Liver (tissue), 9 donors: ENCODE data around the gene TRMT2A. TPM values are rescaled to one million over a fixed set of nuclear protein-coding genes. Genes with fewer than 3 reads are reported as not detected.

Source experiments
- DNase-seq: peaks from one replicate; pipeline ENCODE4 v3.0.0-alpha.2; 2017; ENCODE audit warnings: low spot score
- H3K27ac ChIP-seq, 2 donors: one replicate each; pipeline ENCODE4 v1.7.0; 2013; ENCODE audit warnings: inconsistent platforms in 2 of 2, low read length in 2 of 2, control low read depth in 1 of 2, low read depth in 1 of 2, mild to moderate bottlenecking in 1 of 2
- H3K27me3 ChIP-seq, 4 donors: one replicate each; pipeline versions ENCODE4 v1.6.1 to v1.7.0; 2013; ENCODE audit warnings: low read length in 3 of 4, inconsistent platforms in 1 of 4, mild to moderate bottlenecking in 1 of 4, moderate library complexity in 1 of 4; ENCODE audit not compliant: control insufficient read depth in 4 of 4, insufficient read depth in 4 of 4
- H3K36me3 ChIP-seq, 4 donors: one replicate each; pipeline versions ENCODE4 v1.6.1 to v1.7.0; 2013; ENCODE audit warnings: low read length in 3 of 4, mild to moderate bottlenecking in 3 of 4, low read depth in 1 of 4, moderate library complexity in 1 of 4; ENCODE audit not compliant: control insufficient read depth in 4 of 4, insufficient read depth in 3 of 4
- H3K4me1 ChIP-seq, 4 donors: one replicate each; pipeline versions ENCODE4 v1.6.1 to v1.7.0; 2013; ENCODE audit warnings: low read length in 3 of 4, mild to moderate bottlenecking in 3 of 4, moderate library complexity in 1 of 4; ENCODE audit not compliant: control insufficient read depth in 4 of 4, insufficient read depth in 4 of 4
- H3K4me3 ChIP-seq, 3 donors: one replicate each; pipeline versions ENCODE4 v1.6.1 to v1.7.0; 2013; ENCODE audit warnings: low read length in 3 of 3, control low read depth in 1 of 3, low read depth in 1 of 3, mild to moderate bottlenecking in 1 of 3
- H3K9ac ChIP-seq, 2 donors: one replicate each; pipeline ENCODE4 v1.7.0; 2013; ENCODE audit warnings: low read length in 2 of 2, mild to moderate bottlenecking in 2 of 2, moderate library complexity in 2 of 2, control low read depth in 1 of 2, low read depth in 1 of 2
- H3K9me3 ChIP-seq, 4 donors: one replicate each; pipeline versions ENCODE4 v1.6.1 to v1.7.0; 2013; ENCODE audit warnings: low read length in 3 of 4; ENCODE audit not compliant: control insufficient read depth in 4 of 4
- EGR1 ChIP-seq, 2 donors: IDR thresholded peaks; 2 replicates each; pipeline ENCODE4 v1.6.1; 2016 to 2018; ENCODE audit warnings: antibody characterized with exemption in 2 of 2, low read depth in 2 of 2
- FOXA1 ChIP-seq: IDR thresholded peaks from 2 replicates; pipeline ENCODE4 v1.6.1; 2016; ENCODE audit warnings: antibody characterized with exemption
- FOXA2 ChIP-seq: IDR thresholded peaks from 2 replicates; pipeline ENCODE4 v1.6.1; 2016; ENCODE audit warnings: antibody characterized with exemption
- GABPA ChIP-seq, 2 donors: IDR thresholded peaks in 1 of 2; conservative IDR thresholded peaks in 1 of 2; 2 replicates each; pipeline ENCODE4 v1.6.1; 2016; ENCODE audit warnings: antibody characterized with exemption in 2 of 2, mild to moderate bottlenecking in 1 of 2, moderate library complexity in 1 of 2
- HNF4A ChIP-seq, 2 donors: conservative IDR thresholded peaks; 2 replicates each; pipeline ENCODE4 v1.6.1; 2016; ENCODE audit warnings: antibody characterized with exemption in 2 of 2, mild to moderate bottlenecking in 2 of 2
- HNF4G ChIP-seq: IDR thresholded peaks from 2 replicates; pipeline ENCODE4 v1.6.1; 2016; ENCODE audit warnings: antibody characterized with exemption
- JUND ChIP-seq, 2 donors: IDR thresholded peaks; 2 replicates each; pipeline ENCODE4 v1.6.1; 2016; ENCODE audit warnings: antibody characterized with exemption in 2 of 2
- NR2F2 ChIP-seq: IDR thresholded peaks from 2 replicates; pipeline ENCODE4 v1.6.1; 2016; ENCODE audit warnings: antibody characterized with exemption
- RAD21 ChIP-seq, 2 donors: IDR thresholded peaks; 2 replicates each; pipeline ENCODE4 v1.6.1; 2016; ENCODE audit warnings: antibody characterized with exemption in 2 of 2, mild to moderate bottlenecking in 2 of 2
- RXRA ChIP-seq, 2 donors: IDR thresholded peaks; 2 replicates each; pipeline ENCODE4 v1.6.1; 2017 to 2018; ENCODE audit warnings: antibody characterized with exemption in 2 of 2, mild to moderate bottlenecking in 1 of 2
- TAF1 ChIP-seq: conservative IDR thresholded peaks from 2 replicates; pipeline ENCODE4 v1.6.1; 2016; ENCODE audit warnings: antibody characterized with exemption, mild to moderate bottlenecking
- YY1 ChIP-seq: IDR thresholded peaks from 2 replicates; pipeline ENCODE4 v1.6.1; 2016; ENCODE audit warnings: antibody characterized with exemption, mild to moderate bottlenecking
- WGBS: extraction: QIAGEN DNeasy Blood & Tissue Kit; methylation state at CpG from one replicate; pipeline ENCODE4 v1.1.7; 2013; 5-methylcytosine and 5-hydroxymethylcytosine counted together
- polyA plus RNA-seq, 2 donors: library from polyadenylated mRNA; stranded (reverse) in 1 of 2; unstranded in 1 of 2; fragments of 200-250 nt in 1 of 2; fragments of >200 nt in 1 of 2; fragmentation: Nextera tagmentation in 1 of 2; extraction: Ambion mirVana in 1 of 2; gene quantifications; one replicate each; pipeline versions ENCODE4 v1.2.1 to v1.2.3, GENCODE V29; 2013 to 2015
- total RNA-seq, 2 donors: library from RNA; depleted of rRNA; stranded (reverse); fragments of >200 nt; gene quantifications; one replicate each; pipeline ENCODE4 v1.2.3, GENCODE V29; 2014
- TF ChIP-seq, protein P1 (sequence below): IDR thresholded peaks from 2 replicates; pipeline ENCODE4 v1.6.1; 2016; ENCODE audit warnings: antibody characterized with exemption
- TF ChIP-seq, protein P2 (sequence below): IDR thresholded peaks from 2 replicates; pipeline ENCODE4 v1.6.1; 2016; ENCODE audit warnings: antibody characterized with exemption
- TF ChIP-seq, protein P3 (sequence below): IDR thresholded peaks from 2 replicates; pipeline ENCODE4 v1.6.1; 2016; ENCODE audit warnings: antibody characterized with exemption, mild to moderate bottlenecking
- TF ChIP-seq, protein P4 (sequence below): fragments of 150-350 bp; IDR thresholded peaks from 2 replicates; pipeline ENCODE4 v1.5.1; 2017; ENCODE audit warnings: improper control_type of control experiment, low read depth, low read length; ENCODE audit not compliant: missing input control
- TF ChIP-seq, protein P5 (sequence below): IDR thresholded peaks from 2 replicates; pipeline ENCODE4 v1.6.1; 2016; ENCODE audit warnings: antibody characterized with exemption
- donor health status: healthy.
- donor health status: healthy.
- donor health status: healthy.
- donor health status: healthy.
- donor health status: healthy.

TRMT2A gene
- total and polyA plus RNA-seq, 4 donors: 19.9 to 32.9 (median 25.2) TPM

DNA sequence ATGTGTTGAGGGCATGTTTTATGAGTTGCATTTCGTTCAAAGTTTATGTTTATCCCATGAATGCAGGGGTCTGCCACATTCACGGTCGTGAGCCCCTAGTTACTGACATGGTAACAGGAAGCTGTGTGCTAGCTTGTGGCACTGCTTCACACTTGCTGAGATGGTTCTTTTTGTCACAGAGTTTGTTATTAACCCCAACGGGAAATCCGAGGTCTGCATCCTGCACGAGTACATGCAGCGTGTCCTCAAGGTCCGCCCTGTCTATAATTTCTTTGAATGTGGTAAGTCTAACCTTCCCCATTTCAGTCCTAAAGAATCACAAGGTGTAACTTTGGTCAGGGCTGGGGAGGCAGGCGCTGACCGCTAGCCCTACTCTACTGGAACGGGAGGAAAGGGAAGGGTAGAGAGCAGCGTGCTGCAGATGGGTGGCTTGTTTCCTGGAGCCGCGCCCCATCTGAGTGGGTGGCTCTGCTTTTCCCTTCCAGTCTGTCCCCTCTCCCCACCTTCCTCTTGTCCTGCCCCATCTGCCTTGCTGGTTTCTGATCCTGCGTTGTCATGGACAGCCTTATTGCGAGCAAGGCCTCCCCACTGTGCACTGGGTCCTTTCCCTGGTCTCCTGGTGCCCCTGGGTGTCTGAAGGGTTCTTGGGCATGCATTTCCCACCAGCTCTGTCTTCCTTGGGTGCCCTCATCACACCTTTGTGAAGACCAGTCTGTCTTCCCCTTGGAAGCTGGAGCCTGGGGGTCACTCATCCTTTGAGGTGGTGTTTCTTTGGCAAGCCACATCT lies 25.1 kb downstream of the TRMT2A start:
- TF ChIP-seq RAD21 (IDR thresholded peaks at IDR 0.05): no peak
- TF ChIP-seq, protein P1, sequence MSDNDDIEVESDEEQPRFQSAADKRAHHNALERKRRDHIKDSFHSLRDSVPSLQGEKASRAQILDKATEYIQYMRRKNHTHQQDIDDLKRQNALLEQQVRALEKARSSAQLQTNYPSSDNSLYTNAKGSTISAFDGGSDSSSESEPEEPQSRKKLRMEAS: no peak
- TF ChIP-seq, protein P2, sequence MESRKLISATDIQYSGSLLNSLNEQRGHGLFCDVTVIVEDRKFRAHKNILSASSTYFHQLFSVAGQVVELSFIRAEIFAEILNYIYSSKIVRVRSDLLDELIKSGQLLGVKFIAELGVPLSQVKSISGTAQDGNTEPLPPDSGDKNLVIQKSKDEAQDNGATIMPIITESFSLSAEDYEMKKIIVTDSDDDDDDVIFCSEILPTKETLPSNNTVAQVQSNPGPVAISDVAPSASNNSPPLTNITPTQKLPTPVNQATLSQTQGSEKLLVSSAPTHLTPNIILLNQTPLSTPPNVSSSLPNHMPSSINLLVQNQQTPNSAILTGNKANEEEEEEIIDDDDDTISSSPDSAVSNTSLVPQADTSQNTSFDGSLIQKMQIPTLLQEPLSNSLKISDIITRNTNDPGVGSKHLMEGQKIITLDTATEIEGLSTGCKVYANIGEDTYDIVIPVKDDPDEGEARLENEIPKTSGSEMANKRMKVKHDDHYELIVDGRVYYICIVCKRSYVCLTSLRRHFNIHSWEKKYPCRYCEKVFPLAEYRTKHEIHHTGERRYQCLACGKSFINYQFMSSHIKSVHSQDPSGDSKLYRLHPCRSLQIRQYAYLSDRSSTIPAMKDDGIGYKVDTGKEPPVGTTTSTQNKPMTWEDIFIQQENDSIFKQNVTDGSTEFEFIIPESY: no peak
- TF ChIP-seq HNF4G: no peak
- DNase-seq: no peak
- 93% methylated on average over 16 of the region's 16 CpGs for WGBS
- no peaks in the 10 kb centered on the region for H3K27me3 ChIP-seq
- no peak overlapping the region for H3K4me3 ChIP-seq
- peak overlapping the region in 1 of 2 donors; percentile 4 for H3K27ac ChIP-seq
- no peaks in the 10 kb centered on the region for H3K9me3 ChIP-seq
- H3K4me1 ChIP-seq: peaks cover 12 to 35% (median 20%) of the 10 kb centered on the region in 4 donors
- peaks cover 25 to 61% (median 53%) of the 10 kb centered on the region in 4 donors for H3K36me3 ChIP-seq
- H3K9ac ChIP-seq: no peak overlapping the region

DNA sequence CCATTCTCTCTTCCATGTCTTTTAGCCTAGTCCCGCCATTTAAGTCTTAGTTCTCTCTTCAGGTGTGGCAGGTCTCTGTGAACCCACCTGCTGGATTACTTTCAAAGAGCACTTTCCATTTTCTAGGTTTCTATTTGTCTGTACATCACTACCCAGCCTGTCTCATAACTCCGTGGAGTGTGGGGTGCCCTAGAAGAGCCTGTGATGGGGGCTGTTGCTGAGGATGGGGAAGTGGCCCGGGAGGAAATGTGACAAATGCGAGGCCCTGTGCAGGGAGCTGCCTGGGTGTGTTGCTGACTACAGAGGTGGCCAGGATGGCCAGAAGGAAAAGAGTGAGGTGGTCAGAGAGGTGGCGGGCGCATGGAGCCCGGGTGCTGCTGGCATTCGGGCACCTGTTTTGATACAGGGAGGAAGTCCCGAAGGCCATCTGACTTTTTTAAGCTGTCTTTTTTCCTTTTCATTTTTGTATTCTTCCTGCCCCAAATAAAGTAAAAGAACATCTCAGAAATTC lies 26.2 kb downstream of the TRMT2A start:
- Histone ChIP-seq H3K36me3 (peaks cover 25 to 65% (median 52%) of the 10 kb centered on the region in 4 donors), H3K27me3 (no peaks in the 10 kb centered on the region), H3K9ac (no peak overlapping the region), H3K4me3 (no peak overlapping the region), H3K9me3 (no peaks in the 10 kb centered on the region), H3K4me1 (peaks cover 12 to 35% (median 21%) of the 10 kb centered on the region in 4 donors), H3K27ac (no peak overlapping the region)
- WGBS: 92% methylated on average over 9 of the region's 9 CpGs
- TF ChIP-seq HNF4G (no peak), FOXA2 (no peak), HNF4A (conservative IDR thresholded peaks at IDR 0.05) (no peak), GABPA (IDR thresholded peaks at IDR 0.05 in 1 of 2, conservative IDR thresholded peaks at IDR 0.05 in 1 of 2) (no peak), JUND (IDR thresholded peaks at IDR 0.05) (no peak), RXRA (IDR thresholded peaks at IDR 0.05) (no peak), EGR1 (IDR thresholded peaks at IDR 0.05; ENCODE audit: low read depth in 2 of 2) (no peak), NR2F2 (no peak), FOXA1 (no peak), TAF1 (no peak), YY1 (no peak), RAD21 (IDR thresholded peaks at IDR 0.05) (no peak)
- TF ChIP-seq, protein P3, sequence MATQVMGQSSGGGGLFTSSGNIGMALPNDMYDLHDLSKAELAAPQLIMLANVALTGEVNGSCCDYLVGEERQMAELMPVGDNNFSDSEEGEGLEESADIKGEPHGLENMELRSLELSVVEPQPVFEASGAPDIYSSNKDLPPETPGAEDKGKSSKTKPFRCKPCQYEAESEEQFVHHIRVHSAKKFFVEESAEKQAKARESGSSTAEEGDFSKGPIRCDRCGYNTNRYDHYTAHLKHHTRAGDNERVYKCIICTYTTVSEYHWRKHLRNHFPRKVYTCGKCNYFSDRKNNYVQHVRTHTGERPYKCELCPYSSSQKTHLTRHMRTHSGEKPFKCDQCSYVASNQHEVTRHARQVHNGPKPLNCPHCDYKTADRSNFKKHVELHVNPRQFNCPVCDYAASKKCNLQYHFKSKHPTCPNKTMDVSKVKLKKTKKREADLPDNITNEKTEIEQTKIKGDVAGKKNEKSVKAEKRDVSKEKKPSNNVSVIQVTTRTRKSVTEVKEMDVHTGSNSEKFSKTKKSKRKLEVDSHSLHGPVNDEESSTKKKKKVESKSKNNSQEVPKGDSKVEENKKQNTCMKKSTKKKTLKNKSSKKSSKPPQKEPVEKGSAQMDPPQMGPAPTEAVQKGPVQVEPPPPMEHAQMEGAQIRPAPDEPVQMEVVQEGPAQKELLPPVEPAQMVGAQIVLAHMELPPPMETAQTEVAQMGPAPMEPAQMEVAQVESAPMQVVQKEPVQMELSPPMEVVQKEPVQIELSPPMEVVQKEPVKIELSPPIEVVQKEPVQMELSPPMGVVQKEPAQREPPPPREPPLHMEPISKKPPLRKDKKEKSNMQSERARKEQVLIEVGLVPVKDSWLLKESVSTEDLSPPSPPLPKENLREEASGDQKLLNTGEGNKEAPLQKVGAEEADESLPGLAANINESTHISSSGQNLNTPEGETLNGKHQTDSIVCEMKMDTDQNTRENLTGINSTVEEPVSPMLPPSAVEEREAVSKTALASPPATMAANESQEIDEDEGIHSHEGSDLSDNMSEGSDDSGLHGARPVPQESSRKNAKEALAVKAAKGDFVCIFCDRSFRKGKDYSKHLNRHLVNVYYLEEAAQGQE: no peak
- TF ChIP-seq, protein P4, sequence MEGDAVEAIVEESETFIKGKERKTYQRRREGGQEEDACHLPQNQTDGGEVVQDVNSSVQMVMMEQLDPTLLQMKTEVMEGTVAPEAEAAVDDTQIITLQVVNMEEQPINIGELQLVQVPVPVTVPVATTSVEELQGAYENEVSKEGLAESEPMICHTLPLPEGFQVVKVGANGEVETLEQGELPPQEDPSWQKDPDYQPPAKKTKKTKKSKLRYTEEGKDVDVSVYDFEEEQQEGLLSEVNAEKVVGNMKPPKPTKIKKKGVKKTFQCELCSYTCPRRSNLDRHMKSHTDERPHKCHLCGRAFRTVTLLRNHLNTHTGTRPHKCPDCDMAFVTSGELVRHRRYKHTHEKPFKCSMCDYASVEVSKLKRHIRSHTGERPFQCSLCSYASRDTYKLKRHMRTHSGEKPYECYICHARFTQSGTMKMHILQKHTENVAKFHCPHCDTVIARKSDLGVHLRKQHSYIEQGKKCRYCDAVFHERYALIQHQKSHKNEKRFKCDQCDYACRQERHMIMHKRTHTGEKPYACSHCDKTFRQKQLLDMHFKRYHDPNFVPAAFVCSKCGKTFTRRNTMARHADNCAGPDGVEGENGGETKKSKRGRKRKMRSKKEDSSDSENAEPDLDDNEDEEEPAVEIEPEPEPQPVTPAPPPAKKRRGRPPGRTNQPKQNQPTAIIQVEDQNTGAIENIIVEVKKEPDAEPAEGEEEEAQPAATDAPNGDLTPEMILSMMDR: no peak
- TF ChIP-seq, protein P5, sequence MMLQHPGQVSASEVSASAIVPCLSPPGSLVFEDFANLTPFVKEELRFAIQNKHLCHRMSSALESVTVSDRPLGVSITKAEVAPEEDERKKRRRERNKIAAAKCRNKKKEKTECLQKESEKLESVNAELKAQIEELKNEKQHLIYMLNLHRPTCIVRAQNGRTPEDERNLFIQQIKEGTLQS: no peak
- TF ChIP-seq, protein P2: no peak
- TF ChIP-seq, protein P1: no peak
- DNase-seq: no peak
